HG02571 (cell line): ENCODE measurements around the gene MORF4L1.
"Not testable (repeated sequence)": the region's sequence is repeated elsewhere in the genome, so short reads cannot be mapped to it uniquely, and the experiment has no call there.

Experiments
- ATAC-seq: cut with Tn5 transposase; IDR thresholded peaks from one replicate; pipeline ENCODE4 v1.9.1; 2021; ENCODE audit warnings: mild to moderate bottlenecking, moderate library complexity; ENCODE audit not compliant: unreplicated experiment

Gene MORF4L1

GRCh38 chr15:78923480-78924360 lies 51.0 kb downstream of the MORF4L1 start:
- ATAC-seq, result no peak

- no peak for ATAC-seq
Observed at GRCh38 chr15:78925076-78925624, 52.5 kb downstream of the MORF4L1 start.

GRCh38 chr15:78925956-78926743 lies 53.5 kb downstream of the MORF4L1 start:
- ATAC-seq, result no peak

DNA sequence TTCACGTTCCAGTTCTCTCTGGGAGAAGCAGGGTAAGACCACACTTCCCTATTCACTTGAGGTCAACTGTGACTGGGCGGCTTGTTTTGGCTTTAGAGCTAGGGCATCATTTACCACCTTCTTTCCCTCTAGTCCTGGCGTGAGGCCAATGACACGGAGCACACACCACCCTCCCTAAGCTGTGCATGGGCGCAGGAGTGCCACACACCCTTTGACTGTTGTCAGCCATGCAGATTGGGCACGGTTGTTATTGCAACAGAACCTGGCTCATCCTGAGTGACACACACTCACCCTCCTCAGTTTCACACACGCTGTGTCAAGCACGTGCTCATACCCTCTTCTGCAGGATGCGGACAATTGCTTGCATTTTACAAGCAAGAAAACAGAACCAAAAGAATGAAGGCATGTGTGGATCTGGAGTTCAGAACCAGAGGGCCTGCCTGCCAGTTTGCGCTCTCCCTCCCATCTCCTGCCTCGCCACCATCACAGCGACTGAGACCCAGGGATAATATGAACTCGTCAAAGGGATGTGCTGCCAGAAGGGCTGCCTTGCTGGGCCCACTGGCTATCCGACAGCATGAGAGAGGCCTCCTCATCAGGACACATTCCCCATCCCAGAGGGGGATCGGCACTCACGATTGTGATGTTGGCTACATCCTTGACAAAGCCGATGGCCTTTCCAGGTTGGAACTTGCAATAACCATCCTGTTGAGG lies 54.5 kb downstream of the MORF4L1 start:
- ATAC-seq, result no peak

- ATAC-seq, result not testable (repeated sequence)
Observed at GRCh38 chr15:78928176-78928575, 55.5 kb downstream of the MORF4L1 start.

DNA sequence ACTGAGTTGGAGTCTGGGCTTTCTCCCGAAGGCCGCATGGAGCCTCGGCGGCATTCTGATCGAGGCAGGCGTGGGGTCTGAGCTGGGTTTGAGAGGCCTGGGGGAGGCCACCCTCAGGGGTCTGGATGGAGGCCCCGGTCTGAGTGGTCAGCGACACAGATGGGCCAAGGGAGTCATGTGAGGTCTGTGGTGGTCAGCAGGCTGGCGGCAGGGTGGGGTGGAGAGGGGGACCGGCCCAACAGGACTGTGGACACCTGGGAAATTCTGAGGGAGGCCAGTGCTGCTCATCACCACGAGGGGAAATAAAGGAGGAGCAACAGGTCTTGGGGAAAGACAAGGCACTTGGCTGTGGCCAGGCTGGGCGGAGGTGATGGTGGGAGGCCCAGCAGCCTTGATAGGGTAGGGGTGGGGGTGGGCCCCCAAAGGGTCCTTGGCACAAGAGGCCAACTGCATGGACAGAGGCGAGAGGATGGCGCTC lies 56.0 kb downstream of the MORF4L1 start:
- ATAC-seq, result no peak

DNA sequence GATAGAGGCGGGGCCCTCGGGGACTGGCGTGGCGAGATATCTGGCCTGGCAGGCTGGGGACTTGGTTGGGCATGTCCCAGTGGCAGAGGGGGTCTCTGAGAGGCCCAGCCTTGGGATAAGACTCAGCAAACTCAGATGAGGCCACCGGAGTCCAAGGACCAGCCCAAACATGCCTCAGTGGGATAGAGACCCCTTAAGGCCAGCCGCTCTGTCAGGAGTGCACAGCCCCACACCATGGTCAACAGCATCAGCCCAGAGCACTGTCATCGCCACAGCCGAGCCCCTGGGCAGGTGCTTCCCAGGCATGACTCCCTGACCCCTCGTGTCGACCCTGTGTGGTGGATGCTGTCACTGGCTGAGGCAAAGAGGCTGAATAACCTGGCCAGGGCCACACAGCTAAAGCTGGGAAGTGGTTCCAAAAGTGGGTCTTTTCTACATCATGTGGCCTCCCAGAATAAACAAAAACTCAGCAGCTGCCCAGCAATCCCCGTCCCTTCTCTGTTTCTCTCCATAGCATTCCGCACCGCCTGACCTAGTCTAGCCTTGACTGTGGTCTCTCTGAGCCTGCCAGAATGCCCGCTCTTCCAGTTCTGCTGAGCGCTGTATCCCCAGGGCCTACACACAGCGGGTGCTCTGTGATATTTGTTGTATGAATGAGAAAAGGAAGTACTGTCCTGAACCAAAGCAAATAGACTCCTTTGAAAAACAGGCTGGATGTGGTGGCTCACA lies 57.0 kb downstream of the MORF4L1 start:
- no peak for ATAC-seq

- no peak for ATAC-seq
Observed at GRCh38 chr15:78930577-78931388, 58.1 kb downstream of the MORF4L1 start.

- ATAC-seq, result no peak
Observed at GRCh38 chr15:78931439-78932257, 59.0 kb downstream of the MORF4L1 start.

DNA sequence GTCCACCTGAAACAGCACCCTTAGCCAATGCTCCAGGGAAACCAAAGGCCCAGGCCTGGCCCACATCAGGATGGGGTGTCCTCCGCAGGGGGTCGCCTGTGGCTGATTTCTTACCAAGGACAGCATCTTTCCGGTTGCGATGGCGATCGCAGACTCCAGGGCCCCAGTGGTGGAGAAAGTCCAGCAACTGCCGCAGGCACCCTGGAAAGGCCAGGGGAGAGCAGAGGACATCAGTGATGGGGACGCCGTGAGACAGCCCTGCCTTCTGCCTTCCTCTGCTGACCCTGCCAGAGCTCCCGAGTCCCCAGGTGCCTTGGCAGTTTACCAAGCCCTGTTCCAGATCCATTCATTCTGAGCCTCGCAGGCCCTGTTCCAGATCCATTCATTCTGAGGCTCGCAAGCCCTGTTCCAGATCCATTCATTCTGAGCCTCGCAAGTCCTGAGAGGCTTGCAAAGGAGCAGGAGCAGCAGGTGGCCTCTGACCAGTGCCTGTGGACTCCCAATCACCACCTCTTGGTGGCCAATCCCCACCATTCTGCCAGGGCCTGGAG lies 59.6 kb downstream of the MORF4L1 start:
- ATAC-seq, result no peak

DNA sequence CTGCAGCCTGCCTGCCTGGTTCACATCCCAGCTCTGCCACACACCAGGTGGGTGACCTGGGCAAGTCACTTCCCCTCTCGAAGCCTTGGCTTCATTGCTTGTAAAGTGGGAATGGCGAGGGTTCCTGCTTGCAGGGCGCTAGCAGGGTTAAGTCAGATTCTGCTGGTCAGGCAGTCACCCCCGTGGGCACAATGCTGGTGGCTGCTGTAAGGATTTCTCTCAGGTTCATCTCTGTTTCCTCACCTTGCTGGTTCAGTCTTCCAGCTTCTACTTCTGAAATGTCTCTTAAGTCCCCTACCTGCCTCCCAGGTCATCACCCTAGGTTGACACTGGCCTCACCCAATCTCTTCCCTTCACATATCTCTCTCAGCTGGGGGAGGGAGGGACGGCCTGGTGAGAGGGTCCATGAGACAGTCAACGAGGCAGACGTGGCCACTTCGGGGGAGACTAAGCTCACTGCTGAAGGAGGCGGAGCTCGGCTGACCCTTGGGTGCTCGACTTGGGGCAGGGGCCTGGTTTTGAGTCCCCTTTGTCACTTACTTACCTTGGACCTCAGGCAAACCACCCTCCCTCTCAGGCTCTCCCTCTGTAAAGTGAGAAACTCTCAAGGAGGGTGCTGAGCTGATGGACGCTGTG lies 60.6 kb downstream of the MORF4L1 start:
- ATAC-seq, result no peak

- ATAC-seq, result no peak
Observed at GRCh38 chr15:78933823-78934654, 61.3 kb downstream of the MORF4L1 start.

DNA sequence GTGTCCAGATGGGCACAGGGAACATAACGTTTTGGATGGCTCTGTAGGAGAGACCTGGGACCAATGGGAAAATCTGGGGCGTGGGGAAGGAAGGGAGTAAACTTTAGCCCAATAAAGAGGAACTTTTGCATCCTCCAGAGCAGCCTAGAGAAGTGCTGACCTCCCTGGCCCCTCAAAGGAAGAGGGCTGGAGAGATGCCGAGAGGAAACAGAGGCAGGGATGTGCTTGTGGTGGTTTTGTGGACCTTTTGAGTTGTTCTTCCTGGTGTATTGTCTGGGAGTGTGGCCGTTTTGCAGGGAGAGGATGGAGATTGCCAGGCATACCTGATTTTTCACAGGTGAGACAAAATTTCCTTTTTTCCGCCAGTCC lies 61.9 kb downstream of the MORF4L1 start:
- ATAC-seq, result no peak

- ATAC-seq, result no peak
Observed at GRCh38 chr15:78937132-78937739, 64.5 kb downstream of the MORF4L1 start.

GRCh38 chr15:78938658-78939488 lies 66.2 kb downstream of the MORF4L1 start:
- peak; percentile 61 for ATAC-seq

DNA sequence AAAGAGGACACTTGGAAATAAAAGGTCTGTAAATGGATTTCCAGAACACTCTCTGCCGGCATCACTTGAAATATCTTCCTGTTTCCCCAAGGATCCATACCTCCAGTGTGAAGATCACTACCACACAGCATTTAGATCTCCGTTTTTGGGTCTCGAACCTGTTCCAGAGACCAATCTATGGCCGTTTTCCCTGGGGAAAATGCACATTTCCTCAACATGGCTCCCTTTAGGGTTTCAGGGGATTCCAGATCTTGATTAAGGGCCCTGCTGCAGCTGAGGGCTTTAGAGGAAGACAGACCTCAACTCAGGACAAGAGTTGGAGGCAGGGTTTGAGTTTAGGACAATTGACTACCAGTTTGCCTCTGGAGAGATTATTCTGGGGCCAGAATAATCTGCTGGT lies 70.1 kb downstream of the MORF4L1 start:
- no peak for ATAC-seq
